ENCODE measurements around the gene ABCA1.
"Not testable (repeated sequence)": the region's sequence is repeated elsewhere in the genome, so short reads cannot be mapped to it uniquely, and the experiment has no call there.

Gene ABCA1

DNA sequence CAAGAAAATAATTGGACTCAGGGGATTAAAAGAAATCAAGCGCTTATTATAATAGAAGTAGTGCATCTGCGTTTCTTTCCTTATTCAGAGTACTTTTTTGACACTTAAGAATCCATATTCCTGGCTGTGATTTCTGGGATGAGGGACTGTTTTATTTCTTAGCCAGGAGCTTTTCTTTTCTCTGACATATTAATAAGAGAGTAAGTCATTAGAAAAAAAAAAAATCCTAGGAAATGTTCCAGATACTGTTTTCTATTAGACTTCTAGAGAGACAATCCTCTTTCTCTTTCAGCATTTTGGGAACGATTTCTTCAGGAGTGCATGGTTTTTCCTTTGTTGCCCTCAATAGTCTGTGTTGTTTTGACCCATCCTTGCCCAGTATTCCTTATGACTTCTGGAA lies 8.3 kb upstream of the ABCA1 start:
- H3K36me3 ChIP-seq (ENCODE audit: control insufficient read depth, insufficient read depth, low read length) = no peaks in the 10 kb centered on the region
- no peak overlapping the region for H3K4me3 ChIP-seq (ENCODE audit: low read depth, low read length)
- H3K9me3 ChIP-seq (ENCODE audit: control insufficient read depth, insufficient read depth, low read length) = no peaks in the 10 kb centered on the region
- H3K9ac ChIP-seq (ENCODE audit: low read depth, low read length) = no peak overlapping the region
- no peaks in the 10 kb centered on the region for H3K27me3 ChIP-seq (ENCODE audit: control insufficient read depth, insufficient read depth, low read length)
- H3K4me1 ChIP-seq (ENCODE audit: control insufficient read depth, insufficient read depth, low read length) = peaks cover 9% of the 10 kb centered on the region

DNA sequence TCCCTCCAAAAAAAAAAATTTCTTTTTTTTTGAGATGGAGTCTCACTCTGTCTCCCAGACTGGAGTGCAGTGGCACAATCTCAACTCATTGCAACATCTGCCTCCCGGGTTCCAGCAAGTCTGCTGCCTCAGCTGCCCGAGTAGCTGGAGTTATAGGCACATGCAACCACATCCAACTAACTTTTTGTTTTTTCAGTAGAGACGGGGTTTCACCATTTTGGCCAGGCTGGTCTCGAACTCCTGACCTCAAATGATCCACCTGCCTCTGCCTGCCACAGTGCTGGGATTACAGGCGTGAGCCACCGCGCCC lies 7.5 kb upstream of the ABCA1 start:
- H3K27me3 ChIP-seq (ENCODE audit: control insufficient read depth, insufficient read depth, low read length); H3K9ac ChIP-seq (ENCODE audit: low read depth, low read length); H3K9me3 ChIP-seq (ENCODE audit: control insufficient read depth, insufficient read depth, low read length); H3K4me1 ChIP-seq (ENCODE audit: control insufficient read depth, insufficient read depth, low read length); H3K4me3 ChIP-seq (ENCODE audit: low read depth, low read length); H3K36me3 ChIP-seq (ENCODE audit: control insufficient read depth, insufficient read depth, low read length): not testable (repeated sequence)

DNA sequence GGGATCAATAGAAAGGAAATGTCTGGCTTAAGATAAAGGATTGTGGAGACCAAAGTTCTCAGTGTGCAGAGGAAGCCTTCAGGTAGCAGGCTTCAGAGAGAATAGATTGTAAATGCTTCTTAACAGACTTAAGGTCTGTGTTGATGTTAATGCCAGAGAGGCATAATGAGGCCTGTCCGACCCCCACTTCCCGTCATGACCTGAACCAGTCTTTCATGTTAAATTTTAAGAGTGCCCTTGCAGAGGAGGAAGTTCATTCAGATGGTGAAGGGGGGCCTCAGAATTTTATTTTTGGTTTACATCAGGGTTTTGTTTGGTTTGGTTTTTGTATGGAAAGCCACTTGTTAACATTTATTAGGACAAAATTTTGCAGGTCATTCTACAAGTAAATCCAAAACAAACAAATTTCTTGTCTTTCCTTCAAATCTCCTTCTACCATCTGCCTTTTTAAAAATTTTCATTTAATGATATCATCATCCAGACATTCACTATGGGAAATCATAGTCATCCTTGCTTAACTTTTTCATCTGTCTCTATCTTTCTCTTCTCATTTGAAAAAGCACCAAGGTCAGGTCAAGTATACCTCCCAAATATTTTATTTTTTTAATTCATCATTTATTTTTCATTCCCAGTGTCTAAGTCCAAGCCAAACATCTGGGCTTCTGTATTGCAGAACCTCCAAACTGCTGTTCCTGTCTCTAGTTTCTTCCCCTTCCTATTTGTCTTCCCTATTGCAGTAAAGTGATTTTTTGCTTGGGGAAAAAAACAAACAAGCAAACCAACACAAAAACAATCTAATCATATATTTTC lies 6.9 kb upstream of the ABCA1 start:
- Histone ChIP-seq H3K36me3 (ENCODE audit: control insufficient read depth, insufficient read depth, low read length) (no peaks in the 10 kb centered on the region), H3K27me3 (ENCODE audit: control insufficient read depth, insufficient read depth, low read length) (no peaks in the 10 kb centered on the region), H3K9ac (ENCODE audit: low read depth, low read length) (no peak overlapping the region), H3K4me1 (ENCODE audit: control insufficient read depth, insufficient read depth, low read length) (peaks cover 9% of the 10 kb centered on the region), H3K9me3 (ENCODE audit: control insufficient read depth, insufficient read depth, low read length) (no peaks in the 10 kb centered on the region), H3K4me3 (ENCODE audit: low read depth, low read length) (no peak overlapping the region)

DNA sequence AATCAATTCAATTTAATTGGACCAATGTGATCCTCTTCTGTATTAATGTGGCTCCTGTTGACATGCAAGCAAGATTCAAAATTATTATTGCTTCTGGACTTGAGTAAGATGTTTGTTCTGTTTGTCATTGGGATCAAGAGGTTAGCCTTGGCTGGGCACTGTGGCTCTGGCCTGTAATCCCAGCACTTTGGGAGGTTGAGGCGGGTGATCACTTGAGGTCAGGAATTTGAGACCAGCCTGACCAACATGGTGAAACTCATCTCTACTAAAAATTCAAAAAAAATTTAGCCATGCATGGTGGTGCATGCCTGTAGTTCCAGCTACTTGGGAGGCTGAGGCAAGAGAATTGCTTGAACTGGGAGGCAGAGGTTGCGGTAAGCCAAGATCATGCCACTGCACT lies 5.1 kb upstream of the ABCA1 start:
- not testable (repeated sequence) for H3K27me3 ChIP-seq (ENCODE audit: control insufficient read depth, insufficient read depth, low read length); H3K9me3 ChIP-seq (ENCODE audit: control insufficient read depth, insufficient read depth, low read length); H3K36me3 ChIP-seq (ENCODE audit: control insufficient read depth, insufficient read depth, low read length); H3K9ac ChIP-seq (ENCODE audit: low read depth, low read length); H3K4me3 ChIP-seq (ENCODE audit: low read depth, low read length)
- H3K4me1 ChIP-seq (ENCODE audit: control insufficient read depth, insufficient read depth, low read length) = peaks cover 14% of the 10 kb centered on the region

DNA sequence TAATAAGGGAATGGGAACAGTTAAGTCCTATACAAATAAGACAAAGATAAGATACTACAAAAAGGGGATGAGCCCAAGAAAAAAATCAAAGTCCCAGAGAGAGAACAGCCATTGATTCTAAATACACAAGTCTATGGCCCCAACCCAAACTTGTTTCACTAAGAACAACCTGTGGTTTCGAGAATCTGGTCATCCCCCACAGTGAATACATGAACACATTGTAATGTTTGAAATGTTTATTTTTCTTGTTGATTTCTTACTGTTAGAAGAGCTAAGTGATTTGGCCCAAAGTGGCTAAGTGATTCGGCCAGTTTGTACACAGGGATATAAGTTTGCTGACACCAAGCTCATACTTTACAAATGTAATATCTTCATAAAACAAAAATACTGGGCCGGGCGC lies 3.3 kb upstream of the ABCA1 start:
- H3K4me3 ChIP-seq (ENCODE audit: low read depth, low read length) = no peak overlapping the region
- no peaks in the 10 kb centered on the region for H3K9me3 ChIP-seq (ENCODE audit: control insufficient read depth, insufficient read depth, low read length)
- H3K4me1 ChIP-seq (ENCODE audit: control insufficient read depth, insufficient read depth, low read length) = peaks cover 14% of the 10 kb centered on the region
- H3K9ac ChIP-seq (ENCODE audit: low read depth, low read length) = no peak overlapping the region
- H3K36me3 ChIP-seq (ENCODE audit: control insufficient read depth, insufficient read depth, low read length) = no peaks in the 10 kb centered on the region
- H3K27me3 ChIP-seq (ENCODE audit: control insufficient read depth, insufficient read depth, low read length) = peaks cover 3% of the 10 kb centered on the region

DNA sequence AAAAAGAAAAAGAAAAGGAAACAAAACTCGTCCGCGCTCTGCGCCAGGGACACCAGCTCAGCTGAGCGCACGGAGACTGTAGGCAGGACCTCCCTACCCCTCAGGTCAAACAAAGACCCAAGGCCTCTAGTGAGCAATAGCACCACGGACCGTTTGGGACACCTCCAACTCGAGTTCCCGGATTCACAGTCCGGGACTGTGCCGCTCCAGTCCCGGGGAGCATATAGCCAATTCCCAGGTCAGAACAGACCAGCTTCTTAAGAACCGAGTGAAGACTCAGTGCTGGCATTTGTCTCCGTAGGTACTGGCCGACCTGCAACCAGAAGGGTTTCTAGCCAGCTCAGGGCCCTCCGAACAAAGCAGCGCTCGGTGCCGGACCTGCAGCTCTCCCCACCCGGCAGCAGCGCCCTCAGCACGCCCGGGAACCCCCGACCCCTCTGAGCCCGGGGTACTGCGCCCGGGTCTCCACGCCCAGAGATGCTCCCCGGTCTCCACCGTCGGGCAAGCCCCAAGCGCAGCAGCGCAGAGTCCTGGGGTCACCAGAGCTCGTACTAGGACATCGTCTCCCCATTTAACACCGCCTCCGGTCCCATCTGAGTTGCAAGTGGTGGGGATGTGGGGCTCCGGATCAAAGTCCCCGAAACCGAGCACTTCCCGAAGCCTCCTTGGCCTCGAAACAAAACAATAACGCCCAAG lies 591 bp downstream of the ABCA1 start:
- peak overlapping the region; percentile 85 for H3K9ac ChIP-seq (ENCODE audit: low read depth, low read length)
- H3K4me3 ChIP-seq (ENCODE audit: low read depth, low read length) = peak overlapping the region; percentile 85
- no peaks in the 10 kb centered on the region for H3K36me3 ChIP-seq (ENCODE audit: control insufficient read depth, insufficient read depth, low read length)
- H3K27me3 ChIP-seq (ENCODE audit: control insufficient read depth, insufficient read depth, low read length) = peaks cover 3% of the 10 kb centered on the region
- H3K9me3 ChIP-seq (ENCODE audit: control insufficient read depth, insufficient read depth, low read length) = no peaks in the 10 kb centered on the region
- H3K4me1 ChIP-seq (ENCODE audit: control insufficient read depth, insufficient read depth, low read length) = peaks cover 9% of the 10 kb centered on the region

DNA sequence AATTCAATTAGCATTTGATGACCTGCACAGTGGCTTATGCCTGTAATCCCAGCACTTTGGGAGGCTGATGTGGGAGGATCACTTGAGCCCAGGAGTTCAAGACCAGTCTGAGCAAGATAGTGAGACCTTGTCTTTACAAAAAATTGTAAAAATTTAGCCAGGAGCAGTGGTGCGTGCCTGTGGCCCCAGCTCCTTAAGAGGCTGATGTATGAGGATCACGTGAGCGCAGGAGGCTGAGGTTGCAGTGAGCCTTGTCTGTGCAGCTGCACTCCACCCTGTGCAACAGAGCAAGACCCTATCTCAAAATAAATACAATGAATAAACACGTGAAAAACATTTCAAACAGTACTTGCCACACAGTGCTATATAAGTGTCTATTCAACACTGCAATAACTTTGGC lies 4.2 kb downstream of the ABCA1 start:
- no peaks in the 10 kb centered on the region for H3K27me3 ChIP-seq (ENCODE audit: control insufficient read depth, insufficient read depth, low read length)
- H3K4me1 ChIP-seq (ENCODE audit: control insufficient read depth, insufficient read depth, low read length) = peaks cover 1% of the 10 kb centered on the region
- H3K36me3 ChIP-seq (ENCODE audit: control insufficient read depth, insufficient read depth, low read length) = no peaks in the 10 kb centered on the region
- no peak overlapping the region for H3K4me3 ChIP-seq (ENCODE audit: low read depth, low read length)
- no peak overlapping the region for H3K9ac ChIP-seq (ENCODE audit: low read depth, low read length)
- no peaks in the 10 kb centered on the region for H3K9me3 ChIP-seq (ENCODE audit: control insufficient read depth, insufficient read depth, low read length)

DNA sequence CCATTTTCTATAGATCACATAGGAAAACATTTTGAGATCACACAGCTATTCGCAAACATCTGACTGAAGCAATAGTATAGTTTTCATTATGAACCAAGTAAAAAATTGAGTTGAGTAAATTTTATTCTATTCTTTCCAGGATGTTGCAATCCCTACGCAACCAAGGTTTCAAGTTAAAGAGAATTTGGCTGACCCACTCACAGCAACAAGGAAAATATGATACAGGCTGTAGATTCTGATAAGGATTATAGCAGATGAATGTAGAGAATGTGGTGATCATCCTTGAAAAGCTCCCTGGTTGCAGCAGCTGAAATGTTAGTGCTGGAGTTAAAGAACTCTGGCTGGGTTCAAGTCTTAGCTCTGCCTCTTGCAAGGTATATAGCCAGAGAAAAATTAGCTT lies 4.7 kb downstream of the ABCA1 start:
- Histone ChIP-seq H3K9me3 (ENCODE audit: control insufficient read depth, insufficient read depth, low read length) (no peaks in the 10 kb centered on the region), H3K36me3 (ENCODE audit: control insufficient read depth, insufficient read depth, low read length) (no peaks in the 10 kb centered on the region), H3K4me3 (ENCODE audit: low read depth, low read length) (no peak overlapping the region), H3K4me1 (ENCODE audit: control insufficient read depth, insufficient read depth, low read length) (no peaks in the 10 kb centered on the region), H3K27me3 (ENCODE audit: control insufficient read depth, insufficient read depth, low read length) (no peaks in the 10 kb centered on the region), H3K9ac (ENCODE audit: low read depth, low read length) (no peak overlapping the region)

DNA sequence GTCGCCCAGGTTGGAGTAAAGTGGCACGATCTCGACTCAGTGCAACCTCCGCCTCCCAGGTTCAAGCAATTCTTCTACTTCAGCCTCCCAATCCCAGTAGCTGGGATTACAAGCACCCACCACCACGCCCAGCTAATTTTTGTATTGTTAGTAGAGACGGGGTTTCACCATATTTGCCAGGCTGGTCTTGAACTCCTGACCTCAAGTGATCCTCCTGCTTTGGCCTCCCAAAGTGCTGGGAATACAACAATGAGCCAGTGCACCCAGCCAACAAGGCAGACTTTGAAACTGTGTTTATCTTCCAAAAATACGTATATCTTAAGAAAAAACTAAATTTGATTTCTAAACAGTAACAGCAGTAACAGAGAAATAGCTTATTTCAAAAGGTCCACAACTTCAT lies 5.2 kb downstream of the ABCA1 start:
- H3K9ac ChIP-seq (ENCODE audit: low read depth, low read length); H3K4me3 ChIP-seq (ENCODE audit: low read depth, low read length); H3K27me3 ChIP-seq (ENCODE audit: control insufficient read depth, insufficient read depth, low read length); H3K36me3 ChIP-seq (ENCODE audit: control insufficient read depth, insufficient read depth, low read length); H3K4me1 ChIP-seq (ENCODE audit: control insufficient read depth, insufficient read depth, low read length); H3K9me3 ChIP-seq (ENCODE audit: control insufficient read depth, insufficient read depth, low read length): not testable (repeated sequence)

DNA sequence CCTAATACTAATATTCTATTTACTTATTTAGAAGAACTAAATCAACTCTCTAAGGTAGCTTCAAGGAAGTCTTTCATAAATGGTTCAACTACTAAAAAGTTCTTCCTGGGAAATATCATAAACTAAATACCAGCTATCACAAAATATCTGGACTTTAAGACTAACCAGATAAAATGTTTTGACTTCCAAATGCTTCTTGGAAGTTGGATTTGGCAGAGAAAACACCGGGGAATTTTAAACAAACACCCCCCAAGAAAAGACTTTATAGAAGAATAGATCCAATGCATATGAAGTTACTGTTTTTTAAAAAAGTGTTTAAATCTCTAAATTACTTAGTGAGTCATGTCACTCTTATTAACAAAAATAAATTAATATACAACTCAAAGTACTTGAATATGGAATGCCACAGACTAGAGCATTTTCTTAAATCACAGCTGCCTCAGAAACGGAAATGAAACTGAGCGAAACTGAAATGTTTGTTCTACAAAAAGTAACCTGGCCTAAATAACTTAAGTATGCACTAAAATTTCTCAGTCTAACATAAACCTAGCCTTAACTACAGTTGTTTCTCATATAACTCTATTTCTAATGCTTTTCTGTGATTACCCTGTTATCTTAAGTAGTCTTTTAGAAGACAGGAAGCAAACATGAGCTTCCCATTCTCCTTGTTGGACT lies 6.8 kb downstream of the ABCA1 start:
- no peaks in the 10 kb centered on the region for H3K4me1 ChIP-seq (ENCODE audit: control insufficient read depth, insufficient read depth, low read length)
- no peaks in the 10 kb centered on the region for H3K36me3 ChIP-seq (ENCODE audit: control insufficient read depth, insufficient read depth, low read length)
- no peaks in the 10 kb centered on the region for H3K9me3 ChIP-seq (ENCODE audit: control insufficient read depth, insufficient read depth, low read length)
- no peak overlapping the region for H3K9ac ChIP-seq (ENCODE audit: low read depth, low read length)
- H3K27me3 ChIP-seq (ENCODE audit: control insufficient read depth, insufficient read depth, low read length) = no peaks in the 10 kb centered on the region
- no peak overlapping the region for H3K4me3 ChIP-seq (ENCODE audit: low read depth, low read length)

DNA sequence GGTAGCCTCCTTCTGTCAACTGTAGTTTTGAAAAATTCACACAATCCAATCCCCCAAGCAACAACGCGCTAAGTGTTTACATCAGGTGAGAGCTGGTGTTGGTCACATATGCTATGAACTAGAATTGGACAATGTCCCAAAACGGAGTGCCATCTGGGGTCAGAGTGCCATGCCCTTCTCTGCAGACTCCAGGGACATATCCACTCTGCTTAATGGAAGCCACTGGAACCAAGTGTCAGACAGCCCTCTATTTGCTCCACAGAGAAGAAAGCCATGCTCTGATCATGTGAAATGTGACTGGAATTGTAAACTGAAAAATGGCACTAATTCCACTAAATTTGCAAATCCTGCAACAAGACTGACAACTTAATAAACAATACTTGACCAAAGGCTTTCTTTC lies 12.2 kb downstream of the ABCA1 start:
- H3K27me3 ChIP-seq (ENCODE audit: control insufficient read depth, insufficient read depth, low read length) = no peaks in the 10 kb centered on the region
- H3K36me3 ChIP-seq (ENCODE audit: control insufficient read depth, insufficient read depth, low read length) = no peaks in the 10 kb centered on the region
- H3K9ac ChIP-seq (ENCODE audit: low read depth, low read length) = no peak overlapping the region
- peaks cover 7% of the 10 kb centered on the region for H3K4me1 ChIP-seq (ENCODE audit: control insufficient read depth, insufficient read depth, low read length)
- H3K4me3 ChIP-seq (ENCODE audit: low read depth, low read length) = no peak overlapping the region
- no peaks in the 10 kb centered on the region for H3K9me3 ChIP-seq (ENCODE audit: control insufficient read depth, insufficient read depth, low read length)

DNA sequence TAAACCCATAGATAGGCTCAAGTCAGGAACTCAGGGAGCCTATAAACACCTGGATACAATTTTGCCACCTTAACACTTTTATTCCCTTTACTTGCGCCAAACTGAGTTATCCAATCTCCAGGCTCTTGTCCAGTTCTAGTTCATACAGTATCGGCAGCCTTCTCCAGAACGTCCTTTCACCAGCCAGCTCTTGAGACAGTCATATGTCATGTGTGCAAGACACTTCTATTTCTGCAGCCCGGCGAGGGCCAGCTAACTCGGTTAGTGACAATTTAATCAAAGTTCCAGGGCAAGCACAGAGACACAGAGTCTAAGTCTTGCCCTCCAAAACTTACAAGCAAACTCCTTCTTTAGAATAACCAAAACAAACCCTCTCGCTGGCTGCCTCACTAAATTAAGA lies 12.9 kb downstream of the ABCA1 start:
- Histone ChIP-seq H3K36me3 (ENCODE audit: control insufficient read depth, insufficient read depth, low read length) (no peaks in the 10 kb centered on the region), H3K27me3 (ENCODE audit: control insufficient read depth, insufficient read depth, low read length) (no peaks in the 10 kb centered on the region)

More for the DNA sequence above, 12.9 kb downstream of the ABCA1 start:
- H3K9ac ChIP-seq (ENCODE audit: low read depth, low read length) = no peak overlapping the region
- H3K4me1 ChIP-seq (ENCODE audit: control insufficient read depth, insufficient read depth, low read length) = peaks cover 7% of the 10 kb centered on the region
- no peaks in the 10 kb centered on the region for H3K9me3 ChIP-seq (ENCODE audit: control insufficient read depth, insufficient read depth, low read length)
- no peak overlapping the region for H3K4me3 ChIP-seq (ENCODE audit: low read depth, low read length)

Data from iPS-15b (cell line).